GM21529 (cell line): ENCODE data around the gene HSDL1.
A peak's percentile ranks its signal among the peaks of the same experiment; 100 is the strongest.

Experiments
- ATAC-seq: cut with Tn5 transposase; IDR thresholded peaks from one replicate; pipeline ENCODE4 v1.9.1; 2021; ENCODE audit not compliant: unreplicated experiment

HSDL1 gene

GRCh38 chr16:84176192-84177053, 31.4 kb upstream of the HSDL1 start:
- no peak for ATAC-seq

GRCh38 chr16:84175350-84176081, 30.5 kb upstream of the HSDL1 start:
- peak; percentile 68 for ATAC-seq

- ATAC-seq: no peak
Observed at GRCh38 chr16:84174396-84174795, 29.4 kb upstream of the HSDL1 start.

- ATAC-seq: no peak
Observed at GRCh38 chr16:84169765-84170310, 24.9 kb upstream of the HSDL1 start.

GRCh38 chr16:84166796-84167695, 22.1 kb upstream of the HSDL1 start:
- ATAC-seq: no peak

- ATAC-seq: no peak
Observed at GRCh38 chr16:84165746-84166145, 20.8 kb upstream of the HSDL1 start.

GRCh38 chr16:84161801-84162200, 16.8 kb upstream of the HSDL1 start:
- no peak for ATAC-seq

- no peak for ATAC-seq
Observed at GRCh38 chr16:84161037-84161436, 16.1 kb upstream of the HSDL1 start.

GRCh38 chr16:84159800-84160199, 14.8 kb upstream of the HSDL1 start:
- ATAC-seq: no peak

GRCh38 chr16:84159007-84159406, 14.0 kb upstream of the HSDL1 start:
- no peak for ATAC-seq

- ATAC-seq: no peak
Observed at GRCh38 chr16:84156342-84156784, 11.4 kb upstream of the HSDL1 start.

GRCh38 chr16:84155771-84156170, 10.8 kb upstream of the HSDL1 start:
- no peak for ATAC-seq

- ATAC-seq: no peak
Observed at GRCh38 chr16:84155226-84155625, 10.2 kb upstream of the HSDL1 start.

GRCh38 chr16:84153660-84154214, 8.8 kb upstream of the HSDL1 start:
- no peak for ATAC-seq

- no peak for ATAC-seq
Observed at GRCh38 chr16:84150926-84151325, 5.9 kb upstream of the HSDL1 start.

GRCh38 chr16:84144209-84144858, 643 bp downstream of the HSDL1 start:
- no peak for ATAC-seq

- no peak for ATAC-seq
Observed at GRCh38 chr16:84143784-84144199, 1.2 kb downstream of the HSDL1 start.

GRCh38 chr16:84143081-84143480, 1.9 kb downstream of the HSDL1 start:
- ATAC-seq: no peak

- ATAC-seq: no peak
Observed at GRCh38 chr16:84141143-84141670, 3.8 kb downstream of the HSDL1 start.
